Stomach (tissue), 4 donors: Measurements from ENCODE around the gene ATG16L2.

Source experiments
- POLR2A ChIP-seq, 4 donors: fragments of 450-650 bp; IDR thresholded peaks; one replicate each; pipeline ENCODE4 v1.6.1; 2016; ENCODE audit warnings: antibody characterized with exemption in 4 of 4, control low read depth in 2 of 4, mild to moderate bottlenecking in 1 of 4, moderate library complexity in 1 of 4
- POLR2AphosphoS5 ChIP-seq, 3 donors: sonication (generic); formaldehyde crosslinking; IDR thresholded peaks; one replicate each; pipeline ENCODE4 v1.6.1; 2016; ENCODE audit warnings: antibody characterized with exemption in 3 of 3
- TF ChIP-seq, protein P1 (sequence below), 7 experiments: fragments of 450-650 bp in 4 of 7; fragments of 200-600 bp in 3 of 7; sonication (generic) in 3 of 7; IDR thresholded peaks; one replicate each; pipeline ENCODE4 v1.5.1; 2016 to 2019; ENCODE audit warnings: antibody characterized with exemption in 7 of 7, control low read depth in 2 of 7, mild to moderate bottlenecking in 1 of 7

GRCh38 chr11:72842126-72842525 lies 27.9 kb downstream of the ATG16L2 start:
- TF ChIP-seq, protein P1, sequence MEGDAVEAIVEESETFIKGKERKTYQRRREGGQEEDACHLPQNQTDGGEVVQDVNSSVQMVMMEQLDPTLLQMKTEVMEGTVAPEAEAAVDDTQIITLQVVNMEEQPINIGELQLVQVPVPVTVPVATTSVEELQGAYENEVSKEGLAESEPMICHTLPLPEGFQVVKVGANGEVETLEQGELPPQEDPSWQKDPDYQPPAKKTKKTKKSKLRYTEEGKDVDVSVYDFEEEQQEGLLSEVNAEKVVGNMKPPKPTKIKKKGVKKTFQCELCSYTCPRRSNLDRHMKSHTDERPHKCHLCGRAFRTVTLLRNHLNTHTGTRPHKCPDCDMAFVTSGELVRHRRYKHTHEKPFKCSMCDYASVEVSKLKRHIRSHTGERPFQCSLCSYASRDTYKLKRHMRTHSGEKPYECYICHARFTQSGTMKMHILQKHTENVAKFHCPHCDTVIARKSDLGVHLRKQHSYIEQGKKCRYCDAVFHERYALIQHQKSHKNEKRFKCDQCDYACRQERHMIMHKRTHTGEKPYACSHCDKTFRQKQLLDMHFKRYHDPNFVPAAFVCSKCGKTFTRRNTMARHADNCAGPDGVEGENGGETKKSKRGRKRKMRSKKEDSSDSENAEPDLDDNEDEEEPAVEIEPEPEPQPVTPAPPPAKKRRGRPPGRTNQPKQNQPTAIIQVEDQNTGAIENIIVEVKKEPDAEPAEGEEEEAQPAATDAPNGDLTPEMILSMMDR (IDR thresholded peaks at IDR 0.05): no peak
- TF ChIP-seq POLR2A (IDR thresholded peaks at IDR 0.05) (no peak), POLR2AphosphoS5 (IDR thresholded peaks at IDR 0.05) (no peak)
